Measurements from ENCODE around the gene ADGRD1.
"Not testable (repeated sequence)": the region's sequence is repeated elsewhere in the genome, so short reads cannot be mapped to it uniquely, and the experiment has no call there.

Gene ADGRD1

DNA sequence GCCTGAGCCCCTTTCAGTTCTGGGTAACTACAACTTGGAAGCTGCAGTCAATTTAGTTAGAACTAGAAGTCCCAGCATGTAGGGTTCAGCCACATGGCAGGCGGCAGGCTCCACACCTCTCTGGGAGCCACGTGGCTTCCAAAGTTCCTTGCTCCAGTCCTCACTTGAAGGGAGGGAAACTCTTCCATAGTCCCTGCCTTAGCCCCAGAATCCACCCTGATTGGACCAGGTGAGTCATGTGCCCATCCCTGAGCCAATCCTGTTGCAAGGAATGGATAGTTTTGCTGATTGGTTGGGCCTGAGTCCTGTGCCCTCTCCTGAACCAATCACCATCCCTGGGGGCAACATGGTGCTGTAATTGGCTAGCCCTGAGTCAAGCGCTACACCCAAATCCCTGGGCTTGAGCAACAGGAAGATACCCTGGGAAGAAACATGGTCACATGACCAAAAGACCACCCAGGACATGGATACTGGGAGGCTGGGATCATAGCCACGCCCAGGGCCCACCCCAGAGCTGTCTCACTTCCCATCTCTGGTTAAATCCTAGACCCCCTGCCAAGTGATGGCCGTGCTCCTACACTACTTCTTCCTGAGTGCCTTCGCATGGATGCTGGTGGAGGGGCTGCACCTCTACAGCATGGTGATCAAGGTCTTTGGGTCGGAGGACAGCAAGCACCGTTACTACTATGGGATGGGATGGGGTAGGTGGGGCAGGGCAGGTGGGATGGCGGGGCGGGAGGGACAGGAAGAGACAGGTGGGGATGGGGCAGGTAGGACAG lies 154.7 kb downstream of the ADGRD1 start:
- DNase-seq, result no peak

GRCh38 chr12:131111446-131111845 lies 157.7 kb downstream of the ADGRD1 start:
- no peak for DNase-seq

GRCh38 chr12:131112021-131112420 lies 158.3 kb downstream of the ADGRD1 start:
- no peak for DNase-seq

DNA sequence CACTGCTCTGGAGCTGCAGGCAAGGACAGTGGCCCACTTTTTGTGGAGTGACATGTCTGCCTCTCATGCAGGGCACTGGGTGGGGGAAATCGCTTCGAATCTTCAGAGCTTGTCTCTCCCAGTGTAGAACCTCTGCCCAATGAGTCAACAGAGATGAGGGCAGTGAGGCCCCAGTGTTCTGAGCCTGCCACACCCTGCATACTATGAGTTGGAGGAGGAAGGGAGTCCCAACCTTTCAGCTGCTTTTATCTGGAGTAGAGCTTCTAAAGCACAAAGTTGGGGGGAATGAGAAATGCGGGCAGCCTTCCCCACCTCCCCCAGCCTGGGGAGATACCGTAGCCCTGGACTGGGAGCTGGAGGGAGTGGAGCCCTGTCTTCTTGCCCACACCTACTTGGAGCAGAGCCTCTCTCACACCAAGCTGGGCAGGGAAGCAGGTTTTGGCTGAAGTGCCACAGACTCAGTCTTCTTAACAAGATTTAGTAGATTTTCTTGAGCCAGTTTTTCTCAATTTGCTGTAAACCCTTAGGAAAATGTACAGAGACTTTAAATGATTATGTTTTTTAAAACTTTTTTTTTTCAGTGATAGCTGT lies 159.1 kb downstream of the ADGRD1 start:
- DNase-seq, result no peak

GRCh38 chr12:131113568-131114270 lies 160.0 kb downstream of the ADGRD1 start:
- DNase-seq, result no peak

DNA sequence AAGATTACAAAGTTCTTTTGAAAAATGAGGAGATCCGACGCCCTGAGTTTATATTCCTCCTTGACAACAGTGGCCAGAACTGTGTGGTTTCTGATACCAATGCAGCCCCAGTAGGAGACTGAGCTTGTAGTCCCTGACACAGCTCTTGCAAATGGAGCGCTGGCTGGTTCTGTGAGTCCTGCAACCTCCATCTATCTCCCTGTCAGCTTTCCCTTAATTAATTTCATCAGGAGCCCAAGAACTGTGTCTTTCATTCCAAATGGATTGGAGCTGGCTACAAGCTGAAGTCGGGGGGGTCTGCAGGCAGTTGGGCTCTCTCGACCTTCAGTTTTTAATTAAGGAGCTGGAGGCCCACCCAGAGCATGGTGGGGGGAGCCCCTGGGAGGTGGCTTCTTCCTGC lies 160.6 kb downstream of the ADGRD1 start:
- no peak for DNase-seq

DNA sequence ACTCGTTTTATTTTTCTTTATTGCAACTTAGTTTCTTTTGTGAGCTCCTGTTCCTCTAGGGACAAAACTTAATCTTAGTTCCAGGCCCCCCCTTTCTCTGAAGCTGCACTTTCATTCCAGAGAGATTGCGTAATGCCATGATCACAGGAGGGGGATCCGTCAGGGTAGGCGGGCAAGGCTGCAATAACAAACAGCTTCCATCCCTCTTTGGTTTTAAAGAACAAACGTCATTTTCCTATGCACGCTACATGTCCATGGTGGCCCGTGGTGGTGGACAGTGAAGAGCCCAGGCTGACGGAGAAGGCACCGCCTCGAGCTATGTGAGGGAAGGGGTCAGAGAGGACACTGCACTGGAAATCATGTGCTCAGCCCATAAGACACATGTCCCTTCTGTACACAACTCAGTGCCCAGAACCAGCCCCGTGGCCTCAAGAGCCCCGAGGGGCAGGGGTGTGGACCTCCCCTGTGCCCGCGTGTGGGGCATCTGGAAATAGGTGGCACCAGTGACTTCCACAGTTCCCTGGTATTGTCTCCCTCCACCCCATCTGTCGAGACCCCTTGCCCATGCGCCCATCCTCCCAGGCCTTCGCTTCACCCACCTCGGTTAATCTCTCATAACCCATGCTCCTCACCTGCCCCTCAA lies 161.4 kb downstream of the ADGRD1 start:
- no peak for DNase-seq

- no peak for DNase-seq
These were observed 162.2 kb downstream of the ADGRD1 start for GRCh38 chr12:131115766-131116467.

DNA sequence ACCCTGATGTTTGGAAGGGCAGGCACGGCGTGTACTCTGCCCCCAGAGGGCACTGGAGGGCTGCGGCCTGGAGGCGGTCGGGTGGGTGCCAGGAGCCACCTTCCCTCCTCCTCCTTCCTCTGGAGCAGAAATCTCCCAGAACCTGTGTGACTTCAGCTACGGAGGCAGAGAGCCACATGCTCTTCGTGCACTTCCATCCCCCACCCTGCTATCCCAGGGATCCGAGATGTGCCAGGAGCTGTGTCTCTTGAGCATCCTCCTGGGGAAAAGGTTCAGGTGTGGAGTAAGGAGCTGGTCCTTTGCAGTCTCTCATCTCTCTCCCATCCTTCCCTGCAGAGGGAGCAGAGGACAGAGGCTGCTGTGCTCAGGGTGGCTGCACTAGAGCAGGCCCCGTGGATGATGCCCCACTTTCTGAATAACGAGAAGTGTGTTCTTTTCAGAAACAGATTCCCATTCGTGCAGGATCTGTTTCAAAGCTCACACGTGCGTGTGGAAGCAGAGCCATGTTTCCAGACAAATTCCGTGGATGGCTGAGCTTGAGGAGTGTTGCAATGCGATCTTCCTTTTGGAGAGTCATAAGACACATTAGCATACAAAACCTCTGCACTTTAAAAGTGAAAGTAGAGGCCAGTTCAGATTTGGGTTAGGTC lies 162.9 kb downstream of the ADGRD1 start:
- DNase-seq, result no peak

GRCh38 chr12:131117438-131118245 lies 163.9 kb downstream of the ADGRD1 start:
- no peak for DNase-seq

DNA sequence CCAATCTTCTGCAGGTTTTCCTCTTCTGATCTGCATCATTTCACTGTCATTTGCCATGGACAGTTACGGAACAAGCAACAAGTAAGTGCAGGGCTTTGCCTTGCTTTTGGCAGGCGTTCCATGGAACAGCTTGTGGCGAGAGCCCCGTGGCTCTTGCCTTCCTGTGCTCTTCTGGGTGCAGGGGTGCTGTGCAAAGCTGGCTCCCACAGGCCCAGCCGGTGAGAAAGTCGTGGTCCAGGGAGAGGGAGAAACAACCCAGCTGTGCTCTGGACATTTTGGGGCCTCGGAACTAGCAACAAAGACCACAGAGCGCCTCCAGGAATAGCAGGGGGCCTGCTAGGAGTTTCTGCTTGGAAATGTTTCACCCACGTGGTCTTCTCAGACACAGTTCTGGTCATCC lies 164.7 kb downstream of the ADGRD1 start:
- DNase-seq, result no peak

GRCh38 chr12:131119345-131119744 lies 165.6 kb downstream of the ADGRD1 start:
- not testable (repeated sequence) for DNase-seq

DNA sequence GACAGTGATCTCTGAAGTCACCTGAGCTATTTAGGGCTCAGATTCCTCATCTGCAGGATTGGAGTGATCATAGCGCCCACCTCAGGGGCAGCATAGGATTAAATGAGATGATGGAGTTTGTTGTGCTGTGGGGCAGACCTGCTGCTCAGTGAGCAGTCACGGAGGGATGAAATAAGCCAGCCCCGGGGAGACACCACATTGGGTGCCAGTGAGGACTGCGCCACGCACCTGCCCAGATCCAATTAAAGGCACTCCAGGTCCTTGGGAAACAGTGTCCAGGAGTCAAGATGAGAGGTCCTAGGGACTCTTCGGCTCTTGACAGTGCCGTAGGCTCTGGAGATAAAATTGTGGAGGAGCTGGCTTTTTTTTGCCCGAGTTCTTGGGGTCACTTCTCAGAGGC lies 166.2 kb downstream of the ADGRD1 start:
- no peak for DNase-seq

- DNase-seq, result no peak
These were observed 167.1 kb downstream of the ADGRD1 start for GRCh38 chr12:131120831-131121271.

DNA sequence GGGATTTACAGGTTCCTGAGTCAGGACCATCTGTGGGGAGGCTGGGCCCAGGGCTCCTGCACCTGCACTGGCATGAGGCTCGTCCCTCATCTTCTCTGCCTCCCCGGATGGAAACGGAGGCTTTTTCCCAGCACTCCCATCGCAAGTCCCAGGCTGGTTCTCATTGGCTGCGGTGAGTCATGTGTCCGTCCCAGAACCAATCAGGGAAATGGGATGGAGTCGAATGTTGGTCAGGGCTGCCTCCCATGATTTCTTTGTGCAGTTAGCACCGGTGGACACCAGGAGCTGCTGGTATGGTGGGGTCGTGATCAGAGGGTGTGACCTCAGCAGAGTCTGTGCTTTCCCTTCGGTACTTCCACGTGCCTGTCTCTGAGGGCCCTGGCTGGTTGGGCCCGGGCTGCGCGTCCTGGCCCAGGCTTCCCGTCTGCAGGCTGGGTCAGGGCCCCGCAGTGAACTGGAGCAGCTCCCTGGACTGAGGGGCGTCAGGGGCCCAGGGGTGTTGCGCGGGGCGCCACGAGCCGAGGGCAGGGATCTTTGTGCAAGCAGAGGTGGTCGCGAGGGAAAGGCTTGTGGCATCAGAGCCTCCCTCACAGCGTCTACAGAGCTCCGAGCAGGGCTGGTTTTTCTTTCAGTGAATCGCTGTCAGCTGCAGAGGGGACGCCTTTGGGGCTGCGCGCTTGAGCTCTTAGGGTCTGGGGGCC lies 168.1 kb downstream of the ADGRD1 start:
- no peak for DNase-seq

DNA sequence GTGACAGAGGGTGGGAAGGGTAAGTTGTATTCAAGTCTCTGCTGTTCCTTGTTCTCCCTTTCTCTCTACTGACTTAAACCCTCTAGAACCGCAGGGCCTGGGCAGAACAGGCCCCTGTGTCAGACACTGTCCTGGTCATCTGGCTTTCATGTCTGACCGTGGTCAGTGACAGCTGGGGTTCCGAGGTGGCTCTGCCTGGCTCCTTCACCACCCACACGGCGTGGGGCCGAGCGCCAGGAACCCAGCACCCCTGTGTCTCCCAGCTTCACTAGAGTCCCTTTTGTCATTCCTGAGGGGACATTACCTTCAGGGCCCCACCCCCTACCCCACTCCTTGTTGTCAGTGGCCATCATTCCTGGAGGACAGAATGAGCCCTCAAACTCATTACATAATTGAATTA lies 168.9 kb downstream of the ADGRD1 start:
- DNase-seq, result no peak

- no peak for DNase-seq
These were observed 170.1 kb downstream of the ADGRD1 start for GRCh38 chr12:131123817-131124216.

DNA sequence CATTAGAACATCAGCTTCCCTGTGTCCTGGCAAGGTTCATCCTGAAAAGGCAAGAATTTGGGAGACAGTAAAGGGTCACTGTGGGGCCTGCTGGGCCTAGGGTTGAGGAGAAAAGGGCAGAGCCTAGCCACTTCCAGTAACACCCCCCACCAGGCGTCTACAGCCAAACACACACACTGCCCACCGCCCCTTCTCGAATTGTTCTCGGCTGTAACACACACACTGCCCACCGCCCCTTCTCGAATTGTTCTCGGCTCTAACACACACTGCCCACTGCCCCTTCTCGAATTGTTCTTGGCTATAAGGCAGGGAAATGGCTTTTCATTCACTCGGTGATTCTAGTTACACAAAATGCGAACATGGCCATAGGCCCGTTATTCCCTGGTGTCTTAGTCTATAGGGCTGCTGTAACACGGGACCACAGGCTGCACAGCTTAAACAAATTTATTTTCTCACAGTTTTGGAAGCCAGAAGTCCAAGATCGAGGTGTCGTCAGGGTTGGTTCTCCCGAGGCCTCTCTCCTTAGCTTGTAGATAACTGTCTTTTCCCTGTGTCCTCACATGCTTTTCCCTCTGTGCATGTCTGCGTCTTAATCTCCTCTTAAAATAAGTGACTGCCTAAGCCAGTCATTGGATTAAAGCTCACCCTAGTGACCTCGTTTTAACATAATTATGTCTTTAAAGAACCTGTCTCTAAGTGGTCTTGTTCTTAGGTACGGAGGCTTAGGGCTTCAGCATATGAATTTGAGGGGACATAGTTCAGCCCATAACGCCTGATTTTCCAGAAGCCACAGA lies 171.0 kb downstream of the ADGRD1 start:
- no peak for DNase-seq

- no peak for DNase-seq
These were observed 173.0 kb downstream of the ADGRD1 start for GRCh38 chr12:131126662-131127173.

DNA sequence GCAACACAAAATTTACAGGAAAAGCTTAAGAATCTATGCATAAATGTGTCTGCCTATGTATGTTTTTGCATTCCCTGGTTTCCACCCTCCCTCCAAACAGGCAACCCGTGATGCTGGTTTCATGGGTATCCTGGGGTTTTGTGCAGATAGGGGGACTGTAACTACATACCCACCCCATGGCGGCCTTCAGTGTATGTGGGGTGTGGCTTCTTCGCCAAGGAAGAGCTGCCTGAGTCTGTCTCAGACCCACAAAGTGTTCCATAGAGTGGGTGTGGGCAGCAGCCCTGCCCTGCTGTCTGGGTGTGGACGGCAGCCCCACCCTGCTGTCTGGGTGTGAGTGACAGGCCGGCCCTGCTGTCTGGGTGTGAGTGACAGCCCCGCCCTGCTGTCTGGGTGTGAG lies 174.8 kb downstream of the ADGRD1 start:
- no peak for DNase-seq
